A673 (cell line): Measurements from ENCODE around the gene KMO. TPM values are rescaled to one million over a fixed set of nuclear protein-coding genes. Genes with fewer than 3 reads are reported as not detected.
A peak's percentile ranks its signal among the peaks of the same experiment; 100 is the strongest.

ENCODE experiments used
- BruUV-seq: library from RNA; stranded (reverse); fragments of 400-500 nt; replicated peaks from 2 replicates; lab custom pipeline; 2021; lab: Mats Ljungman, UMichigan
- CTCF ChIA-PET: fragments of 300-600 bp; sonication (Branson Sonifier 250); formaldehyde crosslinking; loops from one replicate; lab custom pipeline; 2022; ENCODE audit warnings: antibody characterized with exemption; lab: Charles Lee
- POLR2A ChIA-PET: fragments of 300-600 bp; sonication (Branson Sonifier 250); formaldehyde crosslinking; loops from one replicate; lab custom pipeline; 2022; ENCODE audit warnings: antibody characterized with exemption; ENCODE audit not compliant: low non-redundant PET; lab: Charles Lee
- DNase-seq: peaks from one replicate; pipeline ENCODE4 v3.0.0-alpha.2; 2015; ENCODE audit warnings: low spot score
- H3K27ac ChIP-seq: fragments of 200-600 bp; sonication (generic); 2 replicates; pipeline ENCODE4 v1.5.1; 2016; ENCODE audit warnings: mixed run types, low read depth, mild to moderate bottlenecking, mixed read lengths, antibody characterized with exemption, low read length; ENCODE audit not compliant: poor library complexity, severe bottlenecking
- H3K27me3 ChIP-seq: fragments of 200-600 bp; sonication (generic); replicated peaks from 2 replicates; pipeline ENCODE4 v1.6.1; 2017; ENCODE audit warnings: mixed run types, low read depth, mild to moderate bottlenecking, mixed read lengths, antibody characterized with exemption, low read length; ENCODE audit not compliant: insufficient read depth, poor library complexity
- H3K36me3 ChIP-seq: fragments of 200-600 bp; sonication (generic); 2 replicates; pipeline ENCODE4 v1.6.1; 2016; ENCODE audit warnings: mixed run types, mild to moderate bottlenecking, mixed read lengths, antibody characterized with exemption, low read length; ENCODE audit not compliant: insufficient read depth, poor library complexity, severe bottlenecking
- H3K4me1 ChIP-seq: fragments of 200-600 bp; sonication (generic); 2 replicates; pipeline ENCODE4 v1.6.1; 2017; ENCODE audit warnings: mixed run types, mild to moderate bottlenecking, mixed read lengths, antibody characterized with exemption, low read length; ENCODE audit not compliant: insufficient read depth, poor library complexity, severe bottlenecking
- H3K4me3 ChIP-seq: fragments of 200-600 bp; sonication (generic); 2 replicates; pipeline ENCODE4 v1.5.1; 2016; ENCODE audit warnings: low read depth, mixed run types, mild to moderate bottlenecking, mixed read lengths, low read length; ENCODE audit not compliant: poor library complexity, severe bottlenecking
- H3K9me3 ChIP-seq: fragments of 200-600 bp; sonication (generic); 2 replicates; pipeline ENCODE4 v1.6.1; 2016; ENCODE audit warnings: mixed run types, low read depth, mild to moderate bottlenecking, mixed read lengths, antibody characterized with exemption, low read length; ENCODE audit not compliant: poor library complexity, severe bottlenecking
- EZH2 ChIP-seq: fragments of 200-600 bp; sonication (generic); IDR thresholded peaks from 2 replicates; pipeline ENCODE4 v1.6.1; 2017; ENCODE audit warnings: borderline replicate concordance, low read depth, mild to moderate bottlenecking, mixed read lengths, antibody characterized with exemption, low read length; ENCODE audit not compliant: poor library complexity, severe bottlenecking
- intact Hi-C: fragments of 100-400 bp; cut with micrococcal nuclease; formaldehyde crosslinking; loops from one replicate; pipeline ENCODE4 v1.10.0; 2022; ENCODE audit not compliant: unreplicated experiment
- total RNA-seq: library from RNA; stranded (reverse); gene quantifications from 2 replicates; pipeline ENCODE4 v1.2.3, GENCODE V29; 2021
- TF ChIP-seq, protein P1 (sequence below): fragments of 300-800, 200-600 bp; sonication (generic); conservative IDR thresholded peaks from 2 replicates; pipeline ENCODE4 v1.5.1; 2017; ENCODE audit warnings: low read depth, mild to moderate bottlenecking, antibody characterized with exemption, low read length, moderate library complexity, mixed read lengths

The KMO gene
- total RNA-seq, 1 experiment from 2014 or later = 11.8 TPM

DNA sequence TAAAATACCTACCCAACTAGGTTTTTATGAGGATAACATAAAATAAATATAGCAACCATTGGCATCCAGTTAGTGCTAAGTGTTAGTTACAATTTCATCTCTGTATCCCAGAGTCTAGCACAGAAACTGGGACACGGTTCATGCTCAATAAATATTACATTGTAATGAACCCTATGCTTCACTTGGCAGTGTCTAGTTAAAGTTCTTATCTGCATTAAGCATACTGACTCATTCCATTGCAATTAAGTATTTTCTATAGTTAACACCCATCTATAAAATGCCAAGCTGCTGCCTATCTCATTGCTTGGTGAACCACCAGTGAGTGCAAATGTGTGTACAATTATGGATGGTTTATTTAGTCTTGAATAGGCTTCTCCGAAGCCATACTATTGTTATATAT is 92.8 kb downstream of the KMO start:
- H3K27ac ChIP-seq = no peak overlapping the region
- DNase-seq = no peak
- H3K9me3 ChIP-seq = no peaks in the 10 kb centered on the region
- H3K4me1 ChIP-seq = peaks cover 10% of the 10 kb centered on the region
- ChIA-PET POLR2A (no interaction called here), CTCF (no interaction called here)
- BruUV-seq = no TSS peak
- H3K36me3 ChIP-seq = no peaks in the 10 kb centered on the region
- H3K4me3 ChIP-seq = no peak overlapping the region
- intact Hi-C loops = loop anchor here (5.0 kb wide), 1 partner anchor 93 kb away; the partner anchor contains the start of gene KMO
- no peak for TF ChIP-seq EZH2
- TF ChIP-seq, protein P1, sequence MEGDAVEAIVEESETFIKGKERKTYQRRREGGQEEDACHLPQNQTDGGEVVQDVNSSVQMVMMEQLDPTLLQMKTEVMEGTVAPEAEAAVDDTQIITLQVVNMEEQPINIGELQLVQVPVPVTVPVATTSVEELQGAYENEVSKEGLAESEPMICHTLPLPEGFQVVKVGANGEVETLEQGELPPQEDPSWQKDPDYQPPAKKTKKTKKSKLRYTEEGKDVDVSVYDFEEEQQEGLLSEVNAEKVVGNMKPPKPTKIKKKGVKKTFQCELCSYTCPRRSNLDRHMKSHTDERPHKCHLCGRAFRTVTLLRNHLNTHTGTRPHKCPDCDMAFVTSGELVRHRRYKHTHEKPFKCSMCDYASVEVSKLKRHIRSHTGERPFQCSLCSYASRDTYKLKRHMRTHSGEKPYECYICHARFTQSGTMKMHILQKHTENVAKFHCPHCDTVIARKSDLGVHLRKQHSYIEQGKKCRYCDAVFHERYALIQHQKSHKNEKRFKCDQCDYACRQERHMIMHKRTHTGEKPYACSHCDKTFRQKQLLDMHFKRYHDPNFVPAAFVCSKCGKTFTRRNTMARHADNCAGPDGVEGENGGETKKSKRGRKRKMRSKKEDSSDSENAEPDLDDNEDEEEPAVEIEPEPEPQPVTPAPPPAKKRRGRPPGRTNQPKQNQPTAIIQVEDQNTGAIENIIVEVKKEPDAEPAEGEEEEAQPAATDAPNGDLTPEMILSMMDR = no peak
- H3K27me3 ChIP-seq = no peaks in the 10 kb centered on the region

DNA sequence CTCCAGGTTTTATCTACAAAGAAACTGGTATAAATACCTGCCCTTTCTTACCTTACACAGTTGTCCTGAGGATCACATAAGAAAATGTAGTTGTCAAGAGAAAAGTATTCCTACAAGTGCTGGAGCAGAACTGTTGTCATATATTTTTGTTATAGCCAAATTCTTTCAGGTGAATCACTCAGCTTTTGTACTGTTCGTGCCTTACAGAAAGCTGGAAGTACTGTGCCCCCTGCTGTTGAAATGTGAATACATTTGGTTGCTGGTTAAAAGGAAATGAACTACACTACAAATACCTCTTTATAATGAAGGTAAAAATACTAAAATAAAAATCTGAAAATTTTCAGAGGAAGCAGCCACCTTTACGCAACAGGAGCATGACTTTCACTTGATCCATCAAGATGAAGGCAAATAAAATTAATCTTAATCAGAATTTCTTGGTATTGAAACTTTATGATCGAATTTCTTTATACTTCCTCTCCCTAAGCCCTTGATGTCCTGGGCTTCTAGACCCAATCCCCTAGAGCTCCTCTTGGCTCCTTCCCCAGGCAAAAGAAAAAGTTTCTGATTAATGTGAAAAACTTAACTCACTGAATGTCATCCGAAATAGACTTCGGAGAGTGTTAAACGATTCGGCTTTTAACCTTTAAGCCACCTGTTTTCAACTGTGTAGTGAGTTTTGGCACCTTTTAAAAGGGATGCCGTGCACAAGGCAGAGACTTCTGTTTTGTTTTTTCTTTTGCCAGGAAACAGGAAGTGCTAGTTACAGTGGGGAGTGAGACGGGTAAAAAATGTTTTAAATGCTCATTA is 95.5 kb downstream of the KMO start:
- no peaks in the 10 kb centered on the region for H3K9me3 ChIP-seq
- peak; percentile 52 for DNase-seq
- ChIA-PET POLR2A (no interaction called here), CTCF (interaction anchor here (1.0 kb wide), 1 partner anchor 17 kb away, joined by 5 read pairs; no protein-coding TSS in a partner anchor)
- no TSS peak for BruUV-seq
- TF ChIP-seq, protein P1 = peak; percentile 50
- no peak for TF ChIP-seq EZH2
- no peaks in the 10 kb centered on the region for H3K27me3 ChIP-seq
- H3K27ac ChIP-seq = no peak overlapping the region
- intact Hi-C loops = loop anchor here (5.0 kb wide), 1 partner anchor 95 kb away; the partner anchor contains the start of gene KMO
- no peaks in the 10 kb centered on the region for H3K36me3 ChIP-seq
- H3K4me3 ChIP-seq = no peak overlapping the region
- peaks cover 18% of the 10 kb centered on the region for H3K4me1 ChIP-seq

DNA sequence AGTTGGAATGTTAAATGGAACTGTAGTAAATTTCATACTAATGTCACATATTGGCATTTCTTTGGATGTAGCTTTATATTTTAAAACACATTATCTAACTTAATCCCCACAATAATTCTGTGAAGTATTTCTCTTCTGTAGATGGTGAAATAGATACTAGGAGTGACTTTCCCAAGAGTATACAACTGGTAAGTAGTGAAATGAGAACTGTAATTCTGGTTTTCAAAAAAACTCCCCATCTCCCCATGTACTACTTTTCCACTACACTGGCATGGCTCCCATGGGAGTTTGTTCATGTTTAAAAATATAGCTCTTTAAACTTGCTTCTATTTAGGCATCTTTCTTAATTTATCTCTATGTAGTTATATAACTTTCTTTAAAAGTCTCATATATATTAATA is 97.8 kb downstream of the KMO start:
- Histone ChIP-seq H3K4me1 (peaks cover 18% of the 10 kb centered on the region), H3K4me3 (no peak overlapping the region), H3K9me3 (no peaks in the 10 kb centered on the region), H3K36me3 (no peaks in the 10 kb centered on the region), H3K27me3 (no peaks in the 10 kb centered on the region), H3K27ac (no peak overlapping the region)
- POLR2A ChIA-PET = no interaction called here
- no peak for DNase-seq
- intact Hi-C loops = no loop called here
- TF ChIP-seq EZH2 = no peak
- TF ChIP-seq, protein P1 = no peak
- no TSS peak for BruUV-seq
- CTCF ChIA-PET = interaction anchor here (0.6 kb wide), 1 partner anchor 388 kb away, joined by 17 read pairs; no protein-coding TSS in a partner anchor
